ENCODE measurements around the gene CERS6.

CERS6 gene

DNA sequence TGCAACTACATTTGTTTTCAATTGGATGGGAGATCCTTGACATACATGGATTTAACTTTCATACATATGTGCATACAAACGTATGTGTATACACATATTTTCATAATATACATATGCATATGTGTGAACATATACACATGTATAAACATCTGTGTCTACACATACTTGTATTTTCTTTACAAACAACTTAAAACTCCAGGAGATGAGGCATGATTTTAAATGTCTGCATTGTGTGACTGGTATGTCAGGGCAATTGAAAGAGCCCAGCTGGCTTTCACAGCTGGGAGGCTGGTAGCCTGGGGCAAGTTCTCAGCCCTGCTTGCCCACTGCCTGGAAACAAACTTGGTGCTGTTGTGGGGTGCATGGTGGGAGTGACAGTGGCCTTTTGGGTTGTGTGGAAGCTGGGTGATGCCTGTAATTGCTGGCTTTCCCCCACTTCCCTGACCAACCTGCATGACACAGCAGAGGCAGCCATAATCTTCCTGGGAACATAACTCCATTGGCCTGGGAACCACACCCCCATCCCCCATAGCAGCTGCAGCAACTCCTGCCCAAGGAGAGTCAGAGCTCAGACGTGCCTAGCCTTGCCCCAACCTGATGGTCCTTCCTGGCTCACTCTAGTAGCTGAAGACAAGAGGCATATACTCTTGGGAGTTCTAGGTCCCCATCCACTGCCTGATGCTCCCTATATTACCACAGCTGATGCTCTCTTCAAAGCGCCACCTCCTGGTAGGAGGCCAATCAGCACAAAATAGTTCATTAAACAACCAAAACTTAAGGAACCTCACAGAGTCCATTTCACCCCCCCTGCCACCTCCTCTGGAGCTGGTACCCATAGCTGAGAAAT is 158.3 kb downstream of the CERS6 start:
- no peak overlapping the region for H3K4me3 ChIP-seq (ENCODE audit: low read depth, low read length)

DNA sequence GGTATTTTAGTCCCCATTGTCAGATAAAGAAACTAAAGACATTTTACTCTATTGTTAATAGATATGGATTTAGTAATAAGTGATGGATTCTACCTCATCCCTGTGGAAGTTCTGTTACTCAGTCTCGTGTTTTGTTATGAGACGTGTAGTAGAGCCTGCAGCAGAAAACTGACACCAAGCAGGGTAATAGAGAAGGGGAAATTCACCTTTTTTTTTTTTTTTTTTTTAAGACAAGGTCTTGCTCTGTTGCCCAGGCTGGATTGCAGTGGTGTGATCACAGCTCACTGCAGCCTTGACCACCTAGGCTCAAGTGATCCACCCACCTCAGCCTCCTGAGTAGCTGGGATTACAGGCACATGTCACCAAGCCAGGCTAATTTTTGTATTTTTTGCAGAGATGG is 164.5 kb downstream of the CERS6 start:
- TF ChIP-seq, protein P1, sequence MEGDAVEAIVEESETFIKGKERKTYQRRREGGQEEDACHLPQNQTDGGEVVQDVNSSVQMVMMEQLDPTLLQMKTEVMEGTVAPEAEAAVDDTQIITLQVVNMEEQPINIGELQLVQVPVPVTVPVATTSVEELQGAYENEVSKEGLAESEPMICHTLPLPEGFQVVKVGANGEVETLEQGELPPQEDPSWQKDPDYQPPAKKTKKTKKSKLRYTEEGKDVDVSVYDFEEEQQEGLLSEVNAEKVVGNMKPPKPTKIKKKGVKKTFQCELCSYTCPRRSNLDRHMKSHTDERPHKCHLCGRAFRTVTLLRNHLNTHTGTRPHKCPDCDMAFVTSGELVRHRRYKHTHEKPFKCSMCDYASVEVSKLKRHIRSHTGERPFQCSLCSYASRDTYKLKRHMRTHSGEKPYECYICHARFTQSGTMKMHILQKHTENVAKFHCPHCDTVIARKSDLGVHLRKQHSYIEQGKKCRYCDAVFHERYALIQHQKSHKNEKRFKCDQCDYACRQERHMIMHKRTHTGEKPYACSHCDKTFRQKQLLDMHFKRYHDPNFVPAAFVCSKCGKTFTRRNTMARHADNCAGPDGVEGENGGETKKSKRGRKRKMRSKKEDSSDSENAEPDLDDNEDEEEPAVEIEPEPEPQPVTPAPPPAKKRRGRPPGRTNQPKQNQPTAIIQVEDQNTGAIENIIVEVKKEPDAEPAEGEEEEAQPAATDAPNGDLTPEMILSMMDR (IDR thresholded peaks at IDR 0.05; ENCODE audit: low read depth, low read length) = no peak
- no peak overlapping the region for H3K4me3 ChIP-seq (ENCODE audit: low read depth, low read length)

More for the DNA sequence above, 158.3 kb downstream of the CERS6 start:
- TF ChIP-seq, protein P1 (IDR thresholded peaks at IDR 0.05; ENCODE audit: low read depth, low read length) = no peak

DNA sequence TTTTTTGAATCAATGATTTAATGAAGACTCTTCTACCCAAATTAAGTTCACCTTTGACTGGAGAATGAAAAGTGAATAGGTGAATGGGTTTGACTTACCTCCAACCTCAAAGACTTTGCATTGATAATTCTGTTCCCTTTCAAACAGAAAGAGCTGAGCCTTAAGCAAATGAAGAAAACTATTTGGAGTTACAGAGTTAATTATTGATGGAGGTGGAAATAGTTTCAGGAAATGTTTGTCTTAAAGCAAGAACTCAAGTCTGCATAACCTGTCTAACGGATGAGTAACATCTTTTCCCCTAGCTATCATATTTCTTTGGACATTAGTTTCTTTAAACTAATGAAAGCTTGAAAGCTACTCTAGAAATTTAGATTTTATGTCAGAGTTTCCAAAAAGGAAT is 166.5 kb downstream of the CERS6 start:
- TF ChIP-seq, protein P1 (IDR thresholded peaks at IDR 0.05; ENCODE audit: low read depth, low read length) = no peak
- H3K4me3 ChIP-seq (ENCODE audit: low read depth, low read length) = no peak overlapping the region

DNA sequence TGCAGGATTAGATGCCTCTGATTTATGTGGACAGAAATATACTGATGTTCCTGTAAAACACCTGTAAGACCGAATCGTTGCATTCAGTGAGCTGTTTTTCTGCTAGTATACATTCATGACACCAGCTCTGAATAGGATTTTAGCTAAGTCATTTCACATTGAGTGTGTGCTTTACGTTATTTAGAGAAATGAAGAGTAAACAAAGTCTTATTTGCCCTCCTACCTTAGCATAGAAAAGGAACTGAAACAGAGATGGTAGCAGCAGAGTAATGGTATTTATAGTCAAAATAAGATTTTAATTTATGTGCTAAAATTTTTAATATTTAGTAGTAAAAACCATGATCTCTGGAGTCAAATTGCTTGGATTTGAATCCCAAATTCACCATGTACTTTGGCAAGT is 168.0 kb downstream of the CERS6 start:
- no peak overlapping the region for H3K4me3 ChIP-seq (ENCODE audit: low read depth, low read length)
- TF ChIP-seq, protein P1 (IDR thresholded peaks at IDR 0.05; ENCODE audit: low read depth, low read length) = no peak

DNA sequence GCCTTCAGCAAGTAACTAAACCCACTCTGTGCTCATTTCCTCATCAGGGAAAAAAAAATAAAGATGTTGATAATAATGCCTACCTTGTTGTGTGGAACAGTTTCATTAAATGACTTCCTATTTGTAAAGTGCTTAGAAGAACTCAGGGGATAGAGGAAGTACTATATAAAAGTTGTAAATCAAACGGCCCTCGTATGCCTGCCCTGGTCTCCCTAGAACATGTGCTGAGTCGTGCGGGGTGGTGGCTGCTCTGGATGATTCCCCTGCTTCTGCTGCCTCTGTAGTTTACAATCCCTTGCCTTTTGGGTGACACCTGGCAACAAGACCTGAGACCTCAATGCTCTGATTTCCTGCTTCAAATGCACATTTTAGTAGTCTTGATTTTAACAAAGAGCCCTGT is 170.0 kb downstream of the CERS6 start:
- TF ChIP-seq, protein P1 (IDR thresholded peaks at IDR 0.05; ENCODE audit: low read depth, low read length) = no peak

DNA sequence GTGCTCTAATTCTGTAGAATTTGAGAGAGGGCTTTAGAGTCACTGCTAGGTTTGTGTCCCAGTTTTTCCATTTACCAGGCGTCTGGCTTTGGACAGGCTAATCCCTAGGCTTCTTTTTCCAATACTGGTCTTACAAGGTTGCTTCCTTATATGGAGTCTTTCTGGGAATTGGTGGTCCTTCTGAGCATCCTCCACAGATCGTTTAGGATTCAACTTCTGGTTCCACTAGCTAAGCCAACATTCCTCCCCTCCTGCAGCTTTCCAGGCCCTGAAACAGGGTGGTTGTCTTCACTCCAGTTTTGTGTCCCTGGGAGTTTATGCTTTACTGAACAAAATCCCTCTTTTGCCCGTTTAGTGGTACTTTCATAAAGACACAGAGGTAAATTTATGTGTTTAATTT is 170.6 kb downstream of the CERS6 start:
- TF ChIP-seq, protein P1 (IDR thresholded peaks at IDR 0.05; ENCODE audit: low read depth, low read length) = no peak
- H3K4me3 ChIP-seq (ENCODE audit: low read depth, low read length) = no peak overlapping the region

More for the DNA sequence above, 170.0 kb downstream of the CERS6 start:
- H3K4me3 ChIP-seq (ENCODE audit: low read depth, low read length) = no peak overlapping the region

DNA sequence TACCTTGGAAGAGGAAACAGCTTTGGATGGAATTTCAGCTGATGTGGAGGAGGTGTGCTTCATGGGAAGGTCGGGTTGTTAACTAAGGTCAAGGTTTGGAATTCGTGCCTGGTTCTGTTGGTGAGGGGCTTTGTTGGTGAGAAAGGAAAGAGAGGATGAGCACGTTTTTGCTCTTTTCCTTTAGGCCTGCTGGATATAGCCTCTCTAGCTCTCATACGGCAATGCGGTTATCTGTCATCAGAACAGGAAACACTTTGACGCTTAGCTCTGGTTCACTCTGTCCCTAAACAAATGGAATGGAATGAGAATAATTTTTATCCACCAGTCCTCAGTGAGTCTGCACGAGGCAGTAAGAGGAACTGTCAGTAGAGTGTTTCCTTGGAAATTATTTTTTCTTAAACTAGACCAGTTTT is 176.6 kb downstream of the CERS6 start:
- H3K4me3 ChIP-seq (ENCODE audit: low read depth, low read length) = no peak overlapping the region
- TF ChIP-seq, protein P1 (IDR thresholded peaks at IDR 0.05; ENCODE audit: low read depth, low read length) = no peak

Measured in WI38 (cell line).